HG02943 (cell line): Measurements from ENCODE around the gene CBFB.
A peak's percentile ranks its signal among the peaks of the same experiment; 100 is the strongest.

ENCODE experiments used
- ATAC-seq: cut with Tn5 transposase; IDR thresholded peaks from one replicate; pipeline ENCODE4 v1.9.1; 2021; ENCODE audit warnings: mild to moderate bottlenecking, low read depth, moderate library complexity; ENCODE audit not compliant: unreplicated experiment

CBFB gene

GRCh38 chr16:67016143-67016542 is 12.8 kb upstream of the CBFB start:
- ATAC-seq, result no peak

DNA sequence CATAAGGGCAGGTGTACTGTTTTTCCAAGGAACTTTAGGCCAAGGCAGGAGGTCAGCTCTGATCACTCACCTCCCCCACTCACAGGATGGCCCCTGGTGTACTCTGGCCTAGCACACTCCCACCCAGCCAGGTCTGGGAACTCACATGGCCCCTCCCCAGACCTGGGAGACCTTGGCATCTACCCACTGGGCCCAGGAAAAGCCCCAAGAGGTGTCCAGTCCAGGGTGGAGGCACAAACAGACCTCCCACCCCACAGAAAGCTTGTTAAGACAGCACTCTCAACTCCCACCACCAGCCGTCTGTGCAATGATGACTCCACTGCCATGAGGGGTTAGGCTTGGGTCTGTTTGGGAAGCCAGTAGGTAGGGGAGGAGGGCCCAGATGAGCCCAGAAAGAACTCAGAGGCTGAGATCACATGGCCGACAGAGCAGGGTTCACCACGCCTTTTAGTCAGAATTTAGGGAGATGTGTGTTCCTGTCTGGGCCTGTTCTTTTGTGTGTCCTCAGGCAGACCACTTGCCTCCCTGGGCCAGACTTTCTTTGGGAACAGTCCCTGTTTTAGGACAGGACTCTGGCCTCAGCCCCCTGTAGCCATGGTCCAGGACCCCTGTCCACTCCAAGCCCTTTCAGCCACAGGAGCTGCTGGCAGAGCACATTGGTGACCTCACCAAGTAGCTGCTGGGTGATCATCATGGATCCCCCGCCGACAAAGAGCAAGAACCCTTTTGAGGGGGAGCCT is 12.1 kb upstream of the CBFB start:
- ATAC-seq, result no peak

- ATAC-seq, result no peak
Observed at GRCh38 chr16:67017421-67017750, 11.6 kb upstream of the CBFB start.

DNA sequence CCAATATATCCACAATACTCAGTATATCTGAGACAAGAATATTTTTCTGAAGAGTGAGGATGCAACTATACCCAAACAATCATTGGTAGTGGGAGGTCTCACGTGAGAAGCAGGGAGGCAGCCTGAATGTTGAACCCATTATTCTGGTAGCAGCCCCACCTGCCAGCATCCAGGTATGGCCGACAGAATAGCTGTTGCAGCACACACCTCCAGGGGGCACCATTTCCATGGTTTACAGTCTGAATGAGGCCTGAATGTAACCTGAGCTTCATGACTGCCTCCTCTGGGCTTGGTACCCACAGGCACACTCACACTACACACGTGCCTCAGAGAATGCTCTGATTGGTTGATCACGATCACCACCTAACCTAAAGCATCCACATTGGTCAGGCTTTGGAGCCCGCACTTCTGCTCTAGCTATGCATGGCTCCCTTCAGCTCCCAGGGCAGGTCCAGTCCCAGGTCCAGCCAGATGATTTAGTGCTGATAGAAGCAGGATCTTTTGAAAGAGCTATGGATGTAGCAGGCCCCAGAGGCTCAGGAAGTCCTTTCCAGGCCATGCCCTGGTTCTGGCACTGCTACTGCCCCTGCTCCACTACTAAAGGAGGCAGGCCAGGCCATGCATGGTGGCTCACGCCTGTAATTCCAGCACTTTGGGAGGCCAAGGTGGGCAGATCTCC is 11.0 kb upstream of the CBFB start:
- no peak for ATAC-seq

- no peak for ATAC-seq
Observed at GRCh38 chr16:67019171-67019570, 9.8 kb upstream of the CBFB start.

- ATAC-seq, result no peak
Observed at GRCh38 chr16:67021321-67021720, 7.6 kb upstream of the CBFB start.

DNA sequence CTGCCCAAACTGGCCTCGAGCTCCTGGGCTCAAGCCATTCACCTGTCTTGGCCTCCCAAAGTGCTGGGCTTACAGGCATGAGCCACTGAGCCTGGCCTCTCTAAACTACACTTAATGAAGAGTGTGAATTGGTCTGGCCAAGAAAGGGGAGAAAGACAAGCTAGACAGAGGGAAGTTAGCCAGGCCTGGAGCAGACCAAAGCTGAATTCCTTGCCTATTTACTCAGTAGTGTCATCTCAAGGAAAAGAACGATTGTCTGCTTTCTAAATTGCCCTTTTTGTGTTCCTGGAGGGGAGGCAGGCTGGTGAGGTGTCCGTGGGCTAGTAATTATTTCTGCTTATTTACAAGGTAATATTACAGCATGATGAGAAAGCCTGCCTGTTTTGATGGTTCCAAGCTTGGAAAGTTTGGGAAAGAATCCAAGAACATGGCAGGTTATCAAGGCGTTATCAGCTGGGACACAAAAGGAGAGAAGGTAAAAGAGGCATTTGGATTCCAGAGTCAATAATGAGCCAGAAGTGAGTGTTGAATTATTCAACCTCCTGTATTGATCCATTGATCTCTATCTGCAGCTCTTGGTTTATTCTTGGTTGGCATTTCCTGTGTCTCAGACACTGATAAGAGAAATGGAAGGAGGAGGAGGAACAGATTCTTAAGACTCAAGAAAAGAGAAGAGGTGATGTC is 6.3 kb upstream of the CBFB start:
- ATAC-seq, result no peak

DNA sequence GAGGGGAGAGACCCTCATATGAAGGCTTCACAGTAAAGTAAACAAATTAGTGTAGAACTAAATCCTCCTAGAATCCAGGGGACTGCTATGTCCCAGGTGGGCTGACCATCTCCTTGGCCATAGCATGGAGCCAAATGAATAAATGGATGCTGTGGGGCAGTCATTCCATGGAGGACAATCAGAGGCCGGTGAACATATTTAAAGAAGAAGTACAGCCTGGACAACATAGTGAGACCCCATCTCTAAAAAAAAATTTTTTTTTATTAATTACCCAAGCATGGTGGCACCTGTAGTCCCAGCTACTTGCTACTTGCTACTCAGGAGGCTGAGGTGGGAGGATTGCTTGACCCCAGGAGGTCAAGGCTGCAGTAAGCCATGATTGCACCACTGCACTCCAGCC is 5.3 kb upstream of the CBFB start:
- no peak for ATAC-seq

DNA sequence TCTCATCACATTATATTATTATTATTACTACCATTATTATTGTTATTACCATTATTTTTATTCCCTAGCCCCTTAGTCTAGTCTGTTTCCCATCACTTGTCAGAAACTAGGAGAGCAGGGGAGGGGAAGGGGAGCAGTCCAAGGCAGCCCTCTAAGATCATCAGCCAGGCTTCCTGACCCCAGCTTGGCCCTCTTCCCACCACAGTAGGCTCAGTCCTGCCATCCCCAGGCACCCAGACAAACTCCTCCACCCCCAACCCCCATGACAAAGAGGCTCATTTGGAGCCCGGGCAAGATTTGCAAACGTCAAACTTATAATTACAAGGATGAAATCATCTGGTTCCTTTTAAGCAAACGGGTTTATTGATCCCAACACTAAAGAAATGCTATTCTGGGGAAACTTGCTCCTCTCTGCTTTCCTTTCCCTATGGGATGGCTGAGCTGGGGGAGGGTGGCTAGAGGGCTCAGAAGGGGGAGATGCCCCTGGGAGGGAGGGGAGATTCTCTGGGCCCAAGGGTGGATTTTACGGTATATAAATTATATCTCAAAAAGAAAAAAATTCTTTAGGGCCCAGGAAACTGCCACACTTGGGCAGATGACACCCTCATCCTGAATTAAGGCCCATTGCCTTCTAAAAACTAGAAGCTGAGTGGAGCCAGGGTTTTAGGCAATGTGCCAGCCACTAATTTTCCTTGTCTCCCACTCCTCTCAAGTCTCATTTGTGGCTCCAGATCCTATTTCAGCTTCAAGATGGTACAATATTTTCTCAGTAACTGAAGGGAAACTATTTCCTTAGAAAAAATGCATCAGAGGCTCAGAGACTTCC is 4.4 kb upstream of the CBFB start:
- no peak for ATAC-seq

GRCh38 chr16:67025210-67025550 is 3.8 kb upstream of the CBFB start:
- ATAC-seq, result no peak

- no peak for ATAC-seq
Observed at GRCh38 chr16:67026570-67026969, 2.4 kb upstream of the CBFB start.

- ATAC-seq, result no peak
Observed at GRCh38 chr16:67027046-67027445, 1.9 kb upstream of the CBFB start.

- ATAC-seq, result no peak
Observed at GRCh38 chr16:67028167-67028695, 718 bp upstream of the CBFB start.

- ATAC-seq, result peak; percentile 33
Observed at GRCh38 chr16:67029254-67030096, 526 bp downstream of the CBFB start.

DNA sequence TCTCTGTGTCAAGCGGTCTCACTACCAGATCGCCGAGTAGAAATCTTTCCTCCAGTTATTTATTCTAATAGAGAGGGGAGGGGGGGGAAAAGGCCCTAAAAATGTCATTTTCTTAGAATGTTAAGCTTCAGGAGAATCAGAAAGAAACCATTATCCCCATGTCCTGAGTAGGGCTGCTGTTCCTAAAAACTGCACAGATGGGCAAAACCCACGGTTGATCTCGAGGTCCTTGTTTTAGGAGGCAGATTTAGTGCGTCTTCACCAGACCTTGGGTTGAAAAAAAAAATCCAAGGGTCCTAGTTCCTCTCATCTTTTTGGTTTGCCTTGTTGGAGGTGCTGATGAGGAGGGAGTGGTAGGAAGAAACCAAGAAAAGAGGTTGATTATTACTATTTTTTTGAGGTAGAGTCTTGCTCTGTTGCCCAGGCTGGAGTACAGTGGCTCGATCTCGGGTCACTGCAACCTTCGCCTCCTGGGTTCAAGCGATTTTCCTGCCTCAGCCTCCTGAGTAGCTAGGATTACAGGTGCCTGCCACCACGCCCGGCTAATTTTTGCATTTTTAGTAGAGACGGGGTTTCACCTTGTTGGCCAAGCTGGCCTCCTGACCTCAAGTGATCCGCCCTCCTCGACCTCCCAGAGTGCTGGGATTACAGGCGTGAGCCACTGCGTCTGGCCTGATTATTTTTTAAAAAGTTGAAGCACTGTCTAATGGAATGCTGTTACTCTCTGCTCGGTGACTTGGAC is 1.4 kb downstream of the CBFB start:
- no peak for ATAC-seq

DNA sequence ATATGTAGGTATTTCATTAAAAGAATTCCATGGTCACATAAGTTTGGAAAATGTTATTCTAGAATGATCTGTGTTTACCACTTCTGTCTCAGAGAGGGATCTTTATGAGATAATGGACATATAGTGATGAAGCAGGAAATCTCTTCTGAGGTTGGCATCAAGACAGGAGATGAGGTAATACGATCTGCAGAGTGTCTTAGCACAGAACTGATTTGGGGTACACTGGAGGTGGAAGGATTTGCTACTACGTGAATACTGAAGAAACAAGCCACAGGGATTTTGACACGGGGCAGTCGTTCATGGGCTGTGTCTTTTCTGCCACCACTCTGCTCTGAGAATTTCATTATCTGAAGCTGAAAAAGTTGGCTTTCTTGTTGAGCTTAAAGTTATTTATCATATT is 5.5 kb downstream of the CBFB start:
- no peak for ATAC-seq

DNA sequence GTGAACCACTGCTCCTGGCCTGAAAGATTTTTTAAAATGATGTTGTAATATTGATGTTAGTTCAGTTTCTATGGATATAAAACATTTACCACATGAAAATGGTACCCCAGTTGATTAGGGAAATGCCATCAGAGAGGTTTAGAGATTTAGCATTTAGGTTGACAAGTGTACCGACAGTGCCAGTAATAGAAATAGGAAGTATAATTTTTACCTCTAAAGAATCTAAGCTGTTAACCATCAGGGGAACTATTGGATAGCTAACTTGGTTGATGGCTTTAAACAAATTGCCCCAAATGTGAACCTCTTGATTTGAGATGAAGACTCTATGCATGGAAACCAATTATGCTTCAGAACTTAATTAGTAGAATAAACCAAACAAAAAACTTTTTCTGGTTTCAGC is 6.4 kb downstream of the CBFB start:
- no peak for ATAC-seq

- no peak for ATAC-seq
Observed at GRCh38 chr16:67036323-67036741, 7.4 kb downstream of the CBFB start.

DNA sequence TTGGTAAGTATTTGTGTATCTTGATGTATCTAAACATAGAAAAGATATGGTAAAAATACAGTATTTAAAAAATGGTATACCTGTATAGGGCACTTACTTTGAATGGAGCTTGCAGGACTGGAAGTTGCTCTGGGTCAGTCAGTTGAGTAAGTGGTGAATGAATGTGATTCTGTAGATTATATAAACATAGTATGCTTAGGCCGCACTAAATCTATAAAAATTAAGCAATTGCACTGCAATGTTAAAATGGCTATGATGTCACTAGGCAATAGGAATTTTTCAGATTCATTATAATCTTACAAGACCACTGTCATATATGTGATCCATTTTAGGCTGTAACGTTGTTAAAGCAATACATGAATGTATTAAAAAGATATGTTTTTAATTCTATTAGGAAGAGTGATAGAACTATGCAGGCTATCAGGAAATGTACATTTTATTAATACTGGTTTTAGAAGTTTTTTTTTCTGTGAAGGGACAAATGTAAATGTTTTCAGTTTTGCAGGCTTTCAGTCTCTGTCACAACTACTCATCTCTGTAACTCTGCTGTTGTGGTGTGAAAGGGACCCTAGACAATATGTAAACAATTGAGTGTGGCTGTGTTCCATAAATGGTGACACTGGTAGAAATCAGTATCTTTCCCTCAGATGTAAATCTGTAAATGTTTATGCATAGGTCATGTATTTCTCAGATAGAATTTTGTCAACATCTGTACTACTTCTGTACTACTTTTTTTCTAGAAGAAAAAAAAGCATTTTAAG is 10.5 kb downstream of the CBFB start:
- ATAC-seq, result no peak
